IPS DF 4.7 (cell line): ENCODE results near the gene CMSS1.
"Not testable (repeated sequence)": the region's sequence is repeated elsewhere in the genome, so short reads cannot be mapped to it uniquely, and the experiment has no call there.

ENCODE experiments used
- DNase-seq: peaks from one replicate; pipeline ENCODE4 v3.0.0-alpha.2; 2013; ENCODE audit warnings: low spot score; ENCODE audit errors: extremely low read depth

Gene CMSS1

DNA sequence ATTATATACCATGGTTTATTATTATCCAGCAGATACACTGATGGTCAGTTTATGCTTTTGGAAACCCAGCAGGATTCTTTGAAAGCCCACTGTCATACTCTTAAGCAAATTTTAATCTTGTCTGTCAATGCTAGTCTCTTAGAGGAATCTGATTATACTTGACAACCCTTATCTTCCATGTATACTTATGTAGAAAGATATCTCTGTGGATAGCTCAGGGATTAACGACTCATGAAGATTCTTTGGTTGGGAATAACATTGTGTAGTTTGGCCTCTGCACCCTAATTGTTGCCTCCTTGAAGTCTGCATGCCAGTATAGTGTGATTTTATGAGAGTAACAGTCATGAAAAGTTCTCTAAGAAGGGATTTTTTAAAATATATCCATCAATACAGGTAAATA lies 263.6 kb downstream of the CMSS1 start:
- no peak for DNase-seq

DNA sequence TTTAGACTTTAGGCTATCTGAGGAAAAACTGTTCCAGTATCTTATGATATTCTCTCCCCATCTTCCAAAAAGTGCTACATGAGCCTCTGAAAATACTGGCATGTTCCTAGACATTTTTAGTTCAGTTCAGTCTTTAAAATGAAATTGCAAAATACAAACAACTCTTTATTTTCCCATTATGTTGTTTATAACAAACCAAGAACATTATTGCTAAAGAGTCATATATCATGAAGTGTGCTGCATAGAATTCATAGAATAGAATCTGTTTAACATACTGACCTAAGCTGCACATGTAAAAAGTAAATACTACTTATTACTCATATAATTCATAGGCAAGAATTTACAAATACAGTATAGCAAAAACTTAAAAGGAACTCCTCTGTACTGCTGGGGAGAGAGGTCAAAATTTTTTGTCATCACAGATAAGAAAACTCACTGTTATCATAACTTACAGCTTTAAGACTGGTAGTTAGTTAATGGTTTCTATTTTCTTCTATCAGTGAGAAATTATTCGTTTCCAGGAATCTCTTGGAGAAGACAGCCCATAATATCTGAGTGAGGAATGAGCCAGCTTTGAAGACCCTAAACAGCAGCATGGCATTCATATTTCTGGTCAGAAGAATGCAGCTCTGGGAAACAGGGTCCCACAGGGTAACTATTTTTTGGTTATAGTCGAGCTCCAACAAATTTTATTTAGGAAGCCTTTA lies 264.5 kb downstream of the CMSS1 start:
- no peak for DNase-seq

DNA sequence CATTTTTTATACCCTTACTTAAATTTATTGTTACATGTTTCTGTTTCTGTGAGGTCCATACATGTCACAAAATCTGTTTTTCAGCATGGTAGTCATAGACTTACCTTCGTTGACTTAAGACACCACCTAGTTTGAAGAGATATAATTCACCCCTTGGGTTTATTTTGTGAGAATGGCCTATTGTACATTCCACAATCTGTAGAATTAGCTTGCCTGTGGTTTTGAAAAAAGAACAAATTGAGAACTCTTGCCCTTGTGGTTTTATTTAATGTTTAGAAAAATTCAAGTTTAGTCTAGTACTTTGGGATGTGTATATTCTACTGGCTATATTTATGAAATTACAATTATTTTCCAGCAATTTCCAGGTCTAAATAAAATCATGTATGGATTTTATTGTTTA lies 265.1 kb downstream of the CMSS1 start:
- no peak for DNase-seq

DNA sequence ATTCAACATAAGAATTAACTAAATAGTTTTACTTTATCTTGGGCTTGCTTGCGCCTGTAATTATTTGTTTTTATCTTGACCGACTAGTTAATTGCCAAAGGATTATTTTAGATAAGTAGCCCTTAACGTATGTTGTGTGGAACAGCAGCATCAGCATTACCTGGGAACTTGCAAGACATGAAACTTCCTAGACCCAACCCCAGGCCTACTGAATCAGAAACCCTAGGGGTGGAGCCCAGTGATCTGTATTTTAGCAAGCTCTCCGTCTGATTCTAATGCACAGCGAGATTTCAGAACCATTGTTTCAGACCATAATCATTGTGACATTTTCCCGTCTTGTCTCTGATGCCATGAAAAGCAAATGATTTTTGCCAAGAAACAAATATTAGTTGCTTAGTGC lies 265.5 kb downstream of the CMSS1 start:
- no peak for DNase-seq

DNA sequence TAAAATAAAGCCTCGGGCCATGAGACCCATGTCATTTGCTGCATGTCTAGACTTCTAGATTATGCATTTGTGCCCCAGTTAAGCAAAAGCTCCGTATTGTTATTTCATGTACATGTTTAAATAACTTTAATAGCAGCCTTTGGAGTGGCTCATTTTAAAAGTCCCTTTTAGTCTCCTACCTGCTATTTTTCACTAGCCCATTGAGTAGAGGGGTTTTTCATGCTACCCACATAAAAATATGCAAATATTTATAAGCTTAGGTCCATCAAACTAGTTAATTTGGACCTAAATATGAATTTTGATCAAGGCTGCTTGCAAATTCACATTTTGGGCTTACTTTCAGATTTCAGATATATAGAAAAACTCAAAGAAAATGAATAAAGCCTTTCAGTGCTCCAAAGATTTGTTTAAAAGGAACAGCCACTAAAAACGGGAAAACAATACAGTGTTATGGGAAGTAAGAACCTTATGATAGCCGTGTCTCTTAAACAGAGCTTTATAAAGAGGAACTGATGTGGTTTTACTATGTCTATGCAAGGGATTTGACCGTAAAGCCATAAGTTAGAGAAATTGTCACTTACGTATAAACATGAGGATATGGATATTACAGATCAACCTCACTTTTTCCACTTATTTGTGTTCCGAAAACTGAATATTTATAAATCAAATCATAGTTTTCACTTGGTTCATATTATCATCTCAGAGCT lies 266.6 kb downstream of the CMSS1 start:
- no peak for DNase-seq

DNA sequence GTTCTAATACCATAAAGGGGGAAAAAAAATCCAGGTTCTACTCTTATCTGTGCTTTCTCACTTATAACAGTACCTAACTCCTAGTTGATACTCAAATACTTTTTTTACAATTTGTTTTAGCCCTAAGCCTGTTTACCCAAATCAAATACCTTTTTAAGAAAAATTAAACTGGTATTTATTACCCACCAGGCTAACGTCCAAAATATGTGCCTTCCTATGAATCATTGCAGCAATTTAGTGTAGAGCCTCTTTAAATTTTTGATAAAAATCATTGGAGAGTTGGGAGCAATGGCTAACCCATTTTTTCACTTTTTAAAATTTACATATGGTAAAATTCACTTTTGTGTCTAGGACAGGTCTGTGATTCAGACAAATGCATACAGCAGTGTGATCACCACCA lies 268.7 kb downstream of the CMSS1 start:
- DNase-seq = no peak

DNA sequence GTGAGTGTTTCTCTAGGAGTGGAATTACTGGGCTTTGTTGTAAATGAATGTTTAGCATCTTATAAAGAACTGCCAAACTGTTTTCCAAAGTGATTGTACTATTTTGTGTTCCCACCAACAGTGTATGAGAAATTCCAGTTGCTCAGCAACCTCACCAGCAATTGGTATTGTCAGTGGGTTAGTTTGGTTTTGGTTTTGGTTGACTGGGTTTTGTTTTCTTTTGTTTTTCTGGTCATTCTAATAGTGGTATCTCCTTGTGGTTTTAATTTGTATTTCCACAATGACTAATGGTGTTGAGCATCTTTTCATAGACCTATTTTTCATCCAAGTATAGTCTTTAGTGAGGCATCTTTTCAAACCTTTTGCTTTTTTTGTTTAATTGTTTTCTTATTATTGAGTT lies 269.5 kb downstream of the CMSS1 start:
- no peak for DNase-seq

DNA sequence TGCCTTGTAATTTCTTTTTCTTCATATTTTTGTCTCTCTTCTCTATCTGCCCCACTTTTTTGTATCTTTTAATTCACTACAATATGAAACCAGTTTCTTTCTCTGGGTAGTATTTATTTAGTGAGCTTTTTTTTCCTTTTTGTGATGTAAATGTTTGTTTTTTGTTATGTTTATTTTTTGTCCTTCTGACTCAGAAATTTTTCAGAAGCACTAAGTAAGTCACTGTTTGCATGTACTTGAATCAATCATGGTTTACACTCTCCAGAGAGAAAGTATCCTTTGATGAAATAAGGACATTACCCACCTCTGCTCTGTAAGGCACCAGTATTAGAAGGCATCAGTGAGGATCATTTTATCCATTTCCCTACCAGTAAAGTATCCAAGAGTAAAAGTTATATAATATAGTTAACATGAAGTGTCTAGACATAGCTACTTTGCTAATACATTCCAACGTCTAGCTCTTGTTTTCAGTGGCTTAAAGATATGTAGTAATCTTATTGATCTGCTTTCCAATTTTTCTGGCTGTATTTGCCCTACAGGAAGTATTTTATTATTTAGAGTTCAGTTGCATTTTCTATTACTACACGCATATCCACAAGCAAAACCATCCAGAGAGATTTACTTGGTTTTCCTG lies 271.2 kb downstream of the CMSS1 start:
- no peak for DNase-seq

DNA sequence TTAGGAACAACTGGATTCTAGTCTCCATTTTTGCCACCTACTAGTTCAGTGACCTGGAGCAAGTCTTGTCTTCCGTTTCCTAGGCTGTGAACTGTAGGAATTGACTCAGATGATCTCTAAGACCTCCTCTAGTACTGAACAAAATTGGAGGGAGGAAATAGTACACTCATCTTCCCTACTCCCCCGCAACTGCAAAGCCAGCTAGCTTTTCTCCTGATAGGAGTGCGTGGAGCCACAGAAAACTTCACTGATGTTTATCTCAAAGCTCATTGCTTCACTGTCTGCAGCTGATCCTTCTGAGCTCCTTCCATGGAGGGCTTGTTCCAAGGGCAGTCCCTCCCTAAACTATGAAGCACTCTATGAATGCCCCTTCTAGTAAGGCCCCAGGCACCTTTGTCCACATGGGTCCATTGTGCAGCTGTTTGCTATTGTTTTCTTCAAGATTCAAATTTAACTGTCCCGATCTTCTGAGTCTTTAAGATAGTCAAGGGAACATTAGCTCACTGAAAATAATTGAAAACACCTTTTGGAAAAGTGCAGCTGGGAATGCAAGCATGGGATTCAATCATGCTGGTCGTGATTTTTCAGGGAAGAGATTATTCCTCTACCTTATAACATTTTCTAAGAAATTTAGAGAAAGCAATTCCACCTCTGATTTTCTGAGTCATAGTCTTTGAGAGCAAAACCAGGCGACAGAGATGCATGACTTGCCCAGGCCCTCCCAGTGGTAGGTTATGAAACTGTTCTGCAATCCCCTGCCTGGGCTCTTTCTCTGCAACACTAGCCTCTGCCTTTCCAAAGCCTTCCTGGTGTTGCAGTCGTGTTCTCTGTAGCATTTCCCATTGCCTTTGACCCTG lies 272.4 kb downstream of the CMSS1 start:
- DNase-seq = peak; percentile 46

DNA sequence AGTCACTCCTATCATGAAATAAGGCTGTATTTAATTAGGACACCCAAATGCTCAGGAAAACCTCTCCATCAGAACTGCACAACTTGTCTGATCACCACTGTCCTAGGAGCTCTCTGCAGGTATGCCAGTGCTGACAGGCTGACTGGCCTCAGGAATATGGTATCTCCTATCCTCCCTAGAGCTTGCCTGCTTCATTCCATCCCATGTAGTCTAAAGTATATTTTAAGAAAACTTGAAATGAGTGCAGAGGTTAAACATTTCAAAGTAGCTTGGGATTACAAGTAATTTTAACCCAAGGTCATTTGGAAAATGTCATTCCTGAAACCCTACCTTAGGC lies 273.0 kb downstream of the CMSS1 start:
- DNase-seq = no peak

DNA sequence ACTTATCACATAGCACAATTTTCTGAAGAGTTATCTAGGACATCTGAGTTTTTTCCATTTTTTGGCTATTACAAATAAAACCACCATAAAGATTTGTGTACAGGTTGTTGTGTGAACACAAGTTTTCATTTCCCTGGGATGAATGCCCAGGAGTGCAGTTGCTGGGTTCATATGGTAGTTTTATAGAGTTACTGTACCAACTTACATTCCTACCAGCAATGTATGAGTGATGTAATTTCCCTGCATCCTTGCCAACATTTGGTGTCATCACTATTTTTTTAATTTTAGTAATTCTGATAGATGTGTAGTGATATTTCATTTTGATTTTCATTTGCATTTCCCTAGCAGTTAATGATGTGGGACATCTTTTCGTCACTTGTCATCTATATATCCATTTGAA lies 276.2 kb downstream of the CMSS1 start:
- DNase-seq = no peak

DNA sequence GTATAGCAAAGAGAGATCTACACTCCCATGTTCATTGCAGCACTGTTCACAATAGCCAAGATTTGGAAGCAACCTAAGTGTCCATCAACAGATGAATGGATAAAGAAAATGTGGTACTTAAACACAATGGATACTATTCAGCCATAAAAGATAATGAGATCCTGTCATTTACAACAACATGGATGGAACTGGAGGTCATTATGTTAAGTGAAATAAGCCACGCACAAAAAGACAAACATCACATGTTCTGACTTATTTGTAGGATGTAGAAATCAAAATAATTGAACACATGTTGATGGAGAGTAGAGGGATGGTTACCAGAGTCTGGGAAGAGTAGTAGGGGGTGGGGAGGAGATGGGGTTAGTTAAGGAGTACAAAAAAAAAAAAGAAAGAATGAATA lies 278.6 kb downstream of the CMSS1 start:
- not testable (repeated sequence) for DNase-seq

DNA sequence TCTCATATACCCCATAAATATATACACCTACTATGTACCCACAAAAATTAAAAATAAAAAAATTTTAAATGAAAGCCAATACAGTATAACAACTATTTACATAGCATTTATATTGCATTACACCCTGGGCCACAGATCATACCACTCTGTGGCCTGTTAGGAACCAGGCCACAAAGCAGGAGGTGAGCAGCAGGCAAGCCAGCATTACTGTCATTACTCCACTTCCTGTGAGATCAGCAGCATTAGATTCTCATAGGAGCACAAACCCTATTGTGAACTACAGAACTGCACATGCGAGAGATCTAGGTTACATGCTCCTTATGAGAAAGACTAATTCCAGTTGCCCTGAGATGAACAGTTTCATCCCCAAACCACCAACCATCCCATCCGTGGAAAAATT lies 279.2 kb downstream of the CMSS1 start:
- DNase-seq = no peak

DNA sequence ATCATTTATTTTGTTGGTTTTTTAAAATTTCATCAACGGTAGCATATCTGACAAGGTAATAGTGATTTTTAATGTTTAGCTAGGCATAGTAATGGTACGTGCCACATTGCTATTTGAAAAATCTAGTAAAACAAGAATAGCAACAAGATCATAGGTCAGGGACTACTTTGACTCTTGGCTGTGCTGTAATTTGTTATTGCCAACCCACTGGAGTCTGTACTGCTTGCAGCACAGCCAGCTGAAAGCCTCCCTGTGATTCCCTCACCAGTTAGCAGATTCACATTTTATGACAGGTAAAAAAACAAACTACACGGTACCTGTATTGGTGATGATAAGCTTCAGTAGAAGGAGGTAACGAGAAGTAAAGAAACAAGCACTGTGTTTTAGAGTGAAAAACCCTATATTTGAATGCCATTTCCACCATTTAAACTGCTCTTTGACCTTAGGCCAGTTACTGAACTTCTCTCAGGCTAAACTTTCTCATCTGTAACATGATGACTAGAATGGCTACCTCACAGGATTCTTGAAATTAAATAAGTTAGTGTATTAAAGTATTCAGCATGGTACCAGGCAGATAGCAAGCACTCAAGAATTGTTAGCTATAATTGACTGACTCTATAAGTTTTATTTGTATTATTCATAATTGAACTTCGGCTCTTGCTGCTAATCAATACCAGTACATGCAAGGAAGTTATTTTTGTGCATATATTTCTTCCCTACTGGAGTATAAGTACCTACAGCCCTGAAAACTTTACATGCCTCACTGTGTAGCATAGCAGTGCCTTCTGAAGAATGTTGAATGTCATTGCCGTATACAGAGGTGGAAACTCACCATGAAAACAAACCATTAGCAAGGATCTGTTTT lies 280.5 kb downstream of the CMSS1 start:
- DNase-seq = no peak

DNA sequence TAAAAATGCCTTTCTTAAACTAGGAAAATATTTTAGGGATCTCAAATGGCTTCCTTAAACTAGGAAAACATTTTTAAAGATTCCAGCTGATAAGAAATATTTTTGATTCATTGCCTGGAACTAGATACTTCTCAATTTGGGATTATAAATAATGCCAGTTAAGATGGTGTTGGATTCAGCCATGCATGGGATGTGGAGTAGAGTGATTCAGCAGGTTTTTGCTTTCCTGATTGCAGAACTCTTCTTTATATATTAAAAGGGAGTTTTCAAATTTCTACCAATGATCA lies 281.1 kb downstream of the CMSS1 start:
- no peak for DNase-seq

DNA sequence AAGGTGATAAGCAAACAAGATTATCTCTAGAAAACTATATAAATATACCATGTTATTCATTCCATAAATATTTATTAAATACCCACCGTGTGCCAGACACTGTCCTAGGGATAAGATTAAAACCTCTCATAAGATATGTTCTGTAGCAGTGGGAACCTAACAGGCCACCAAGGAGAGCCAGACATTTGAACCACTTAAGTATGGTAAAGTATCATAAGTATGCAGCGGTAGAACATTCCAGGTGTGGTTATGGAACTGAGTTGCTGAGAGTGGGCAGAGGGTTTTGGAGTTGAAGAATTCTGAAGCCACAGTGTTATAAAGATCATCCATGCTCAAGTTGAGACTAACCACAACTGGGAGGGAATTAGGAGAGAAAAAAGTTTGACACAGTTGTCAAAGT lies 282.0 kb downstream of the CMSS1 start:
- no peak for DNase-seq

DNA sequence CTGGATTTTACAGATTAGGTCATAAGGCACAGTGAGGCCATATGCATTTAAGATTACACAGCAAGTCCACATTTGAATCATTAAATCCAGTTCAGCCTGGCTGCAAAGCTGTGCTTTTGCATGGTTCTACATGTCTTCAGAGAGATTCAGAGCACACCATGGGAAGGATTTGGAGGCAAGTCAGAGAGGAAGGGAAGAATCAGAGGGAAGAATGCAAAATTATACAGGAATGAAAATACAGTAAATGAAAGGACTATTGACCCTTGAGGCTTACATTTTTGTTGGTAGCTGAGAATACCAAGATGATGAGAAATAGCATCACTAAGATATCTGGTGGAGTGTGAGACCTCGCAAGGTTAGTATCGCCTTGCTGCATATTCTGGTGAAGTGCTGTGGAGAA lies 282.8 kb downstream of the CMSS1 start:
- DNase-seq = no peak

DNA sequence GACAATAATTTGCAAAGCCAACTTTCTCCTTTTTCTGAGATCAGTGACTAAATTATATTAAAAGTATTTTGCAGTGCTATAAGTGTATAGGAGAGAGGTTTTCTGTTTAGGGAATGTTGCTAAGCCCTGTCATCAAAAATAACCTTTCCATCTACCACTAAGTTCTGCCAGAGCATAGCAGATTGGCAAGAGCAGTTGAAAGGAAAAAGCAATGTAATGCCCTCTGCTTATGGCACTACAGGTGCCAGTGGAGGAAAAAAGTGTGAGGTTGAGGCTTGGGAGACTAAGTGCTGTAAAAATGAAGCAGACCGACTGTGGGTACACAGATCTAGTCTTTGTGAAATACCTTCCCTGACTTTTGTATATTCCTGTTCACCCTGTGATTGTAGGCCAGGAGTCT lies 285.1 kb downstream of the CMSS1 start:
- no peak for DNase-seq

DNA sequence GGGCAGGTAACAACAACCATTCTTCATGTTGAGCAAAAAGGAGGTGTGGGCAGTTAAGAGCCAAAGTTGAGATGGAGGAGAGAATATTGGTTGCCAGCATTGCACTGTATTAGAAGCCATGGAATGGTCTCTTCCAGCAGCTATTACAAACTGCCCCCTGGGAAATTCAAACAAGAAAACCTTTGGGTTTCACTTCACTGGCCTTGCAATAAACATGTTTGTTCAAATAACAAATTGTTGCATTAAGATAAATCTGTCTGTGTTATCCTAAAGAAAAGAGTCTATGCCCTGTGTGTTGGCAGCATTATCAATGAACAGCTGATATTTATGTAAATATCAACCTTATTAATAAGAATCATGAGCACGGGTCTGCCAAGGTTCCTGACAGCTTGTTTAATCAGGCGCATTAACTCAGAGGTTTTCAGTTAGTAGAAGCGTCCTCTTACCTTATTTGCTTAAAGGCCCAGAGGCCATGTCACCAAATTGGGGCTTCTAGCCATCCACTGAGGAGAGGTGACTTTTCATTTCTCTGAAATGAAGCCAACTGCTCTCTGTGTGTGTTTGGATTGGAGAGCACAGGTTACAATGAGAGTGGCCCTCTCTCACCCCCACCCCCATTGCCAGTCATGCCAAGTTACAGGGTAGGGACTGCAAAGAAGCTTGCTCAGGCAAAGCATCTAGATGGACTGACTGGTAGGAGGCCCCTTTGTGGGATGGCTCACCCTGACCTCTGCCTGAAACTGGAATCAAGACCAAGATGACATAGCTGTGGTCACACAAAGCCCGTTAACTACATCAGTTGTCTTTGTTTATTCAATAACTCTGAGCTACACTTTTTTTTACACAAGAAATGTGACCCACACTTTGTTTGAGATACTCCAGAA lies 286.1 kb downstream of the CMSS1 start:
- DNase-seq = no peak

DNA sequence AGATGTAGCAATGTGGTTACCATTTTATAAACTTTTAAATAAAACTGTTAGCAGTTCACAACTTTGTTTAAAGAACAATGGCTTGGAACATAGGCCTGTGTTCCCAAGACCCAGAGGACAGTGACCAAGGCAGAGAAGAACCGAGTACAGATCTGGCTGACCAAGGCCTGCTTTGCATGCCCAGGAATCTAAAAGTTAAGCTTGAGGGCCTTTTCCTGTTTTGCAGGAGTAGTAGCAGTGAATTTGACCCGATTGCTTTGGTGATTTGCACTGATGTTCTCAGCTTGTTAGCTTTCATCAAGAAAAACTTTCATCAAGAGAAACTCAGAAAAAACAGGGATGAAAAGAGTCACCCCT lies 286.8 kb downstream of the CMSS1 start:
- DNase-seq = no peak
